Cardiac septum (tissue), 1 donor: ENCODE data around the gene AXIN2. TPM values are rescaled to one million over a fixed set of nuclear protein-coding genes. Genes with fewer than 3 reads are reported as not detected.
"Not testable (repeated sequence)": the region's sequence is repeated elsewhere in the genome, so short reads cannot be mapped to it uniquely, and the experiment has no call there.

Experiments used
- DNase-seq: peaks from one replicate; pipeline ENCODE4 v3.0.0-alpha.2; 2020; ENCODE audit warnings: low spot score
- intact Hi-C: fragments of 100-400 bp; cut with DNase I; formaldehyde crosslinking; loops from one replicate; pipeline ENCODE4 v1.14.0; 2022
- total RNA-seq: library from RNA; stranded (reverse); fragmentation: NEBNext Ultra II Directional; extraction: Animal tissue kit (Norgen Biotek cat#: 25700); gene quantifications from one replicate; pipeline ENCODE4 v1.2.1, GENCODE V29; 2021
- donor health status: DM: no; HTN: no; CAD: no.

The AXIN2 gene
- total RNA-seq, 1 donor from 2014 or later, result 12.4 TPM

- no peak for DNase-seq
- intact Hi-C loops, result no loop called here
Observed at GRCh38 chr17:65496801-65497200, 64.6 kb downstream of the AXIN2 start.

- no peak for DNase-seq
- intact Hi-C loops, result no loop called here
Observed at GRCh38 chr17:65495122-65496055, 66.1 kb downstream of the AXIN2 start.

GRCh38 chr17:65489413-65490155, 71.9 kb downstream of the AXIN2 start:
- DNase-seq, result no peak
- intact Hi-C loops, result no loop called here

- intact Hi-C loops, result no loop called here
- no peak for DNase-seq
Observed at GRCh38 chr17:65488665-65489064, 72.8 kb downstream of the AXIN2 start.

- no peak for DNase-seq
- intact Hi-C loops, result no loop called here
Observed at GRCh38 chr17:65487990-65488389, 73.5 kb downstream of the AXIN2 start.

- no peak for DNase-seq
- intact Hi-C loops, result no loop called here
Observed at GRCh38 chr17:65487161-65487560, 74.3 kb downstream of the AXIN2 start.

GRCh38 chr17:65485388-65486299, 75.8 kb downstream of the AXIN2 start:
- no peak for DNase-seq
- intact Hi-C loops, result no loop called here

GRCh38 chr17:65484405-65484804, 77.0 kb downstream of the AXIN2 start:
- DNase-seq, intact Hi-C loops: not testable (repeated sequence)

- no peak for DNase-seq
- intact Hi-C loops, result no loop called here
Observed at GRCh38 chr17:65483438-65483837, 78.0 kb downstream of the AXIN2 start.

GRCh38 chr17:65482201-65482600, 79.2 kb downstream of the AXIN2 start:
- intact Hi-C loops, result no loop called here
- DNase-seq, result no peak

GRCh38 chr17:65479282-65479681, 82.2 kb downstream of the AXIN2 start:
- no peak for DNase-seq
- intact Hi-C loops, result no loop called here
